Spinal cord (tissue), 10 donors: Measurements from ENCODE around the gene ST14. TPM values are rescaled to one million over a fixed set of nuclear protein-coding genes. Genes with fewer than 3 reads are reported as not detected.

Experiments
- DNase-seq, 6 donors: peaks; one replicate each; pipeline versions ENCODE4 v3.0.0 to v3.0.0-alpha.2; 2013 to 2015; ENCODE audit warnings: low spot score in 6 of 6, low read depth in 4 of 6
- H3K27ac ChIP-seq: one replicate; pipeline ENCODE4 v1.5.1; 2013; ENCODE audit warnings: low read depth, low read length, control low read depth
- H3K27me3 ChIP-seq: one replicate; pipeline ENCODE4 v1.6.1; 2013; ENCODE audit warnings: low read length; ENCODE audit not compliant: control insufficient read depth, insufficient read depth
- H3K36me3 ChIP-seq: one replicate; pipeline ENCODE4 v1.6.1; 2013; ENCODE audit warnings: low read length; ENCODE audit not compliant: control insufficient read depth, insufficient read depth
- H3K4me1 ChIP-seq: one replicate; pipeline ENCODE4 v1.6.1; 2013; ENCODE audit warnings: low read length; ENCODE audit not compliant: control insufficient read depth, insufficient read depth
- H3K4me3 ChIP-seq: one replicate; pipeline ENCODE4 v1.5.1; 2013; ENCODE audit warnings: low read depth, low read length, control low read depth
- H3K9me3 ChIP-seq: one replicate; pipeline ENCODE4 v1.6.1; 2013; ENCODE audit warnings: low read length; ENCODE audit not compliant: control insufficient read depth, insufficient read depth
- WGBS: methylation state at CpG from one replicate; pipeline ENCODE4 v1.1.5; 2013; ENCODE audit warnings: missing lambda C conversion rate; ENCODE audit not compliant: insufficient coverage; 5-methylcytosine and 5-hydroxymethylcytosine counted together
- polyA plus RNA-seq, 2 donors: library from polyadenylated mRNA; unstranded; fragments of 120-200 nt; gene quantifications; one replicate each; pipeline ENCODE4 v1.2.1, GENCODE V29; 2013; ENCODE audit not compliant: insufficient read length in 2 of 2
- total RNA-seq, 2 donors: library from RNA; depleted of rRNA in 1 of 2; stranded (reverse); fragments of 120-200 nt in 1 of 2; fragments of >200 nt in 1 of 2; gene quantifications; one replicate each; pipeline versions ENCODE4 v1.2.3 to v1.2.4, GENCODE V29; 2013 to 2014
- donor health status: healthy.

ST14 gene
- total and polyA plus RNA-seq, 4 donors: 0.89 to 2.8 (median 1.3) TPM

- H3K36me3 ChIP-seq: no peaks in the 10 kb centered on the region
- H3K4me3 ChIP-seq: no peak overlapping the region
- H3K27ac ChIP-seq: no peak overlapping the region
- no peaks in the 10 kb centered on the region for H3K27me3 ChIP-seq
- DNase-seq: no peak
- peaks cover 18% of the 10 kb centered on the region for H3K4me1 ChIP-seq
- H3K9me3 ChIP-seq: no peaks in the 10 kb centered on the region
- WGBS: 90% methylated on average over 3 of the region's 8 CpGs
Observed at GRCh38 chr11:130180896-130181294, 21.3 kb downstream of the ST14 start.

DNA sequence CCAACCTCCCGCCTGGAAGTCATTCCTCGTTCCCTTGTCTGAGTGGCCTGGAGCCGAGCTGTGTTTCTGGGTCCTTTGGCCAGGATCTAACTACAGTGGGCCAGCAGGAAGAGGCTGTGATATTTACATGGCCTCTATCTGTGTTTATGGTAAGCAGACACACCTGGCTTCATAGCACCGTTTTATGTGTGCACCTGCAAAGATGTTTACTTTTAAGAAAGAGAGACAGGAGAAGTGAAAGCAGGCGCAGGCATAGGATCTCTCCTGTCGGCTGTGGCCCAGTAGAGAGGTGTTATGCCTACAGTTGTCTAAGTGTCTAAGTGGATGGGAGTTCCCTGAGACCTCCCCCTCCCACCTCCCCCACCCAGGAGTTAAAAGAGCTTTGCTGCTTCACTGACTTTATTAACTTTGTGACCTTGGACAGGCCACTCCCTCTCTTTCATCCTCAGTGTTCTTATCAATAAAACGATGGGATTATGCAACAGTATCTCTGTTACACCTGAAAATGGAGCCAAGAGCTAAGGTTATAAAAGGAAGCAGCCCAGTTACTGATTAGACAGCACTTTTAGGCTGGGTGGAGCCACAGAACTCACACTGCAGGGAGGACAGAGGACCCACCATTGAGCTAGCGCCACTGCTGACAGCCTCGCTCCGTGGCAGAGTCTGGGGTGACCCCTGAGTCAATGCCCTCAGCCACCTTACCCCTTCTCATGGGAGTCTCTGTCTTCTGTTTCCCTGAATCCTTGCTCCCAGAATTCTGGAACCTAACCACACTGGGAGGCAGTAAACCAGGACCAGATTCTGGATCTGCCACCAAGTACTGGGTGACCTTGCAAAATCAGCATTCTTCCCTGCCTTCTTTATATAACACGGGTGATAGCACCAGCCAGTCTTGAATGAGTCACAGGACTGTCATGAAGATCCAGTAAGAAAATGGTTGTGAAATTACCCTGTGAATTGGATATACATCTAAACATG, 22.0 kb downstream of the ST14 start:
- Histone ChIP-seq H3K27ac (no peak overlapping the region), H3K9me3 (no peaks in the 10 kb centered on the region), H3K4me3 (no peak overlapping the region), H3K27me3 (no peaks in the 10 kb centered on the region), H3K36me3 (no peaks in the 10 kb centered on the region), H3K4me1 (peaks cover 18% of the 10 kb centered on the region)
- DNase-seq: no peak
- 74% methylated on average over 7 of the region's 11 CpGs for WGBS

DNA sequence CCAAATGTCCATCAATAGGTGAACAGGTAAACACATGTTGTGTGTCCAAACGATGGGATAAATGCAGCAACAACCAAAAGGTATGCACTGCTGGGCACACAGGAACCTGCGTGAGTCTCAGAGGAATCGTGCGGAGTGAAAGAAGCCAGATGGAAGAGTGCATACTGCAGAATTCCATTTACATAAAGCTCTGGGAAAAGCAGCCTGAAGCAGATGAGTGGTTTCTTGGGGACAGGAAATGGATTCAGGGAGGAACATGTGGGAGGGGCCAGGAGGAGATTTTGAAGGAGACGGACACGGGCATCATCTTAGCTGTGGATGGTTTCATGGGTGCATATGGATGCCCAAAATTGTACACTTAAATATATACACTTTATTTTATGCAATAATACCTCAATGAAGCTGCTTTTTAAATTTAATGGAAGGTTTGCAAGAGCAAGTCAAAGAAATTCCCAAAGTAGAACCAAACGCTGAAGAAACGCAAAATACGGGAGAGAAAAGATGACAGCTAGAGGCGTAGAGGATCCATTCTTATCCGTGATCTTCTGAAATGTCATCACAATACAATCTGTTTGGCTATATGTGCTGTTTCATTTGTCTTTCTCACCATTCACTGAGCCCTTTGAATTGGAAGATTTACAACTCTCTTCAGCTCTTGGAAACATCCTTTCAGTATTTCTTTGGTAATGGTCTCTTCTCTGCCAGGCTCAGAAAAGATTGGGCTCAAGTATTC, 24.5 kb downstream of the ST14 start:
- Histone ChIP-seq H3K36me3 (no peaks in the 10 kb centered on the region), H3K4me3 (no peak overlapping the region), H3K27me3 (no peaks in the 10 kb centered on the region), H3K27ac (no peak overlapping the region), H3K4me1 (peaks cover 12% of the 10 kb centered on the region), H3K9me3 (no peaks in the 10 kb centered on the region)
- WGBS: 65% methylated on average over 4 of the region's 11 CpGs
- peak in 2 of 6 donors; percentile 78 to 80 for DNase-seq

- no peak for DNase-seq
- WGBS: 96% methylated on average over 13 of the region's 13 CpGs
Observed at GRCh38 chr11:130187096-130187495, 27.5 kb downstream of the ST14 start.

DNA sequence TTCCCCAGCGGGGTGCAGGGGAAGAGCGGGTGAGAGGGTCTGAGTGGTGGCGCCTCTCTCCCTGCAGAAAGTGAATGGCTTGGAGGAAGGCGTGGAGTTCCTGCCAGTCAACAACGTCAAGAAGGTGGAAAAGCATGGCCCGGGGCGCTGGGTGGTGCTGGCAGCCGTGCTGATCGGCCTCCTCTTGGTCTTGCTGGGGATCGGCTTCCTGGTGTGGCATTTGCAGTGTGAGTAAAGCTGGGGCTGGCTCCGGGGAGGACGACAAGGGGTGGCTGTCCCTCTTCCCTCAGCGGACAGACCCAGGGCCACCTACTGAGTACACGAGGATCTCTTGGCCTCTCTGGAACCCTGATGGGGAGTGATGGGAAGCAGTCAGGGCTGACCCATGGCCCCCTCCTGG, 28.5 kb downstream of the ST14 start:
- Histone ChIP-seq H3K9me3 (no peaks in the 10 kb centered on the region), H3K27ac (no peak overlapping the region), H3K4me1 (peaks cover 3% of the 10 kb centered on the region), H3K4me3 (no peak overlapping the region), H3K36me3 (no peaks in the 10 kb centered on the region), H3K27me3 (no peaks in the 10 kb centered on the region)
- 88% methylated on average over 11 of the region's 14 CpGs for WGBS
- DNase-seq: no peak

More at GRCh38 chr11:130187096-130187495, 27.5 kb downstream of the ST14 start:
- H3K36me3 ChIP-seq: no peaks in the 10 kb centered on the region
- H3K9me3 ChIP-seq: no peaks in the 10 kb centered on the region
- no peak overlapping the region for H3K4me3 ChIP-seq
- no peak overlapping the region for H3K27ac ChIP-seq
- H3K27me3 ChIP-seq: no peaks in the 10 kb centered on the region
- peaks cover 3% of the 10 kb centered on the region for H3K4me1 ChIP-seq

DNA sequence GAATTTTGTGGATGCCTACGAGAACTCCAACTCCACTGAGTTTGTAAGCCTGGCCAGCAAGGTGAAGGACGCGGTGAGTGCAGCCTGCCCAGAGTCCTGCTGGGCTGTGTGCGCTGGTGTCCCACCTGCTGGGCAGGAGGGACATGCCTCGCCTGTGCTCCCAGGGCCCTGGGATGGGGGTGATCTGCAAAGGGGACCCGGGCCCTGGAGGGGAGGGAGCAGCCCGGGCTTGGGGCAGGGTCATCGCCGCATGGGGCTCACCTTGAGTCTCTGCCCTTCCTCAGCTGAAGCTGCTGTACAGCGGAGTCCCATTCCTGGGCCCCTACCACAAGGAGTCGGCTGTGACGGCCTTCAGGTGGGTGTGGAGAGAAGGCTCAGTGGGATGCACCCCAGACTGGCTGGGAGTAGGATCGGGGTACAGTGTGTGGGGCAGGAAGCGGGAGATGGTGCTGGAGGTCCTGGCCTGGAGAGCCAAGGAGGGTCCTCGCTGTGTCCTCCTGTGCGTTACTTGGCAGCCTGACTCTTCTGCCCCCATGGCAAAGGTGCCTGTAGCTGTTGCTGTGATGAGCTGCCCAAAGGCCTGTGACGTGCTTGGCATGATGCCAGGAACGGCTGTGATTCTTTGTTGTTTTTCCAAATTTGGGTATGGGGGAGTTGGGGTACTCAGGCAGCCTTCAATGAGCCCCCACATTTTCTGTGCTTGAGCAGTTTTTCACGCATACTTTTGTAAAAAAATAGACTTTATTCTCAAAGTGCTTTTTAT, 29.2 kb downstream of the ST14 start:
- no peaks in the 10 kb centered on the region for H3K36me3 ChIP-seq
- 88% methylated on average over 18 of the region's 19 CpGs for WGBS
- no peak for DNase-seq
- H3K9me3 ChIP-seq: no peaks in the 10 kb centered on the region
- H3K4me1 ChIP-seq: peaks cover 3% of the 10 kb centered on the region
- H3K27me3 ChIP-seq: no peaks in the 10 kb centered on the region
- H3K4me3 ChIP-seq: no peak overlapping the region
- H3K27ac ChIP-seq: no peak overlapping the region

- no peak for DNase-seq
- 92% methylated on average over 29 of the region's 32 CpGs for WGBS
- no peak overlapping the region for H3K4me3 ChIP-seq
- no peaks in the 10 kb centered on the region for H3K36me3 ChIP-seq
- no peaks in the 10 kb centered on the region for H3K27me3 ChIP-seq
- H3K27ac ChIP-seq: no peak overlapping the region
- no peaks in the 10 kb centered on the region for H3K9me3 ChIP-seq
- peaks cover 3% of the 10 kb centered on the region for H3K4me1 ChIP-seq
Observed at GRCh38 chr11:130189492-130190210, 30.1 kb downstream of the ST14 start.

DNA sequence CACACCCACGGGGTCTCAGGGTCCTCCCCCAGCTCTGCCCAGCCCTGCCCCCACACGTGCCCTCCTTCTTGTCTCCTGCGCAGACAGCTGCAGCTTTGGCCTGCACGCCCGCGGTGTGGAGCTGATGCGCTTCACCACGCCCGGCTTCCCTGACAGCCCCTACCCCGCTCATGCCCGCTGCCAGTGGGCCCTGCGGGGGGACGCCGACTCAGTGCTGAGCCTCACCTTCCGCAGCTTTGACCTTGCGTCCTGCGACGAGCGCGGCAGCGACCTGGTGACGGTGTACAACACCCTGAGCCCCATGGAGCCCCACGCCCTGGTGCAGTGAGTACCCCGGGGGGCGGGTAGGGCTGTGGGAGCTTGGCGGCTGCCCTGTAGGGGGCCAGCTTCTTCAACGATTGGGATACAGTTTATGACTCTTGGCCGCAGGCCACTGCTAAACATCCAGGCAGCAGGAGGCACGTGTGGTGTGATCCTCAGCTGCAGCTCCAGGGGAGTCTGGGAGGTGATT, 30.8 kb downstream of the ST14 start:
- no peaks in the 10 kb centered on the region for H3K9me3 ChIP-seq
- H3K36me3 ChIP-seq: no peaks in the 10 kb centered on the region
- 82% methylated on average over 28 of the region's 29 CpGs for WGBS
- no peak for DNase-seq
- no peaks in the 10 kb centered on the region for H3K27me3 ChIP-seq
- peaks cover 3% of the 10 kb centered on the region for H3K4me1 ChIP-seq
- no peak overlapping the region for H3K4me3 ChIP-seq
- H3K27ac ChIP-seq: no peak overlapping the region

- H3K4me1 ChIP-seq: peaks cover 3% of the 10 kb centered on the region
- H3K27ac ChIP-seq: no peak overlapping the region
- DNase-seq: no peak
- H3K4me3 ChIP-seq: no peak overlapping the region
- no peaks in the 10 kb centered on the region for H3K27me3 ChIP-seq
- no peaks in the 10 kb centered on the region for H3K36me3 ChIP-seq
- H3K9me3 ChIP-seq: no peaks in the 10 kb centered on the region
- WGBS: 93% methylated on average over 9 of the region's 14 CpGs
Observed at GRCh38 chr11:130191896-130192295, 32.3 kb downstream of the ST14 start.
